Measurements from ENCODE around the gene TIMM8A.

Gene TIMM8A

DNA sequence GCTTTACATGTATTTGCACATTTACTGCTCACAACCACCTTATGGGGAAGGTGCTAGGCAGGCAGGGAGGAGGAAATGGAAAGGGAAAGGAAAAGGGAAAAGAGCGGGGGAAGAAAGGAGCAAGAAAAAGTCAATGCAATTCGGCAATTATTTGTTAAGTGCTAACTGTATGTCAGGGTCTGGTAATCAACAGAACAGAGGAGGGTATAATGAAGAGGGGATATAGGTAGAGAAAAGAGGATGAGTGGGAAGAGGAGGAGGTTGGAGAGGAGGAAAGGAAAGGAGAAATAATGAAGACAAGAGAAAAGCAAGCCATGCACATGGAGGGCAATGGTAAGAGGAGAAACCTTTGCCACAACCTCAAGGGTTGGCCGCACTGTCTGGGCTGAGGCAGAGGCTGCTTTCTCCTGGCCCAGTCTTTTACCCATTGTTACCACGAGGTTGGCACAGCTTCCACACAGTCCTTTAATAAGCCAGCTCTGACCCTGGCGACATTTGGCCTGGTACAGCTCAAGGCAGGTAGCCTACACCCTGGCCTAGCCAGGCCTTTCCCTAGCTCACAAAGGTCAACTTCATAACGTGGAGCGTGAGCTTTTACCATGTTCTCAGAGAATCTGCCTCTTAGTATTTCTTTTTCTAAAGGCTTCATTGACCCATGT lies 36.6 kb upstream of the TIMM8A start:
- H3K9ac ChIP-seq (ENCODE audit: low read depth, low read length) = no peak overlapping the region

DNA sequence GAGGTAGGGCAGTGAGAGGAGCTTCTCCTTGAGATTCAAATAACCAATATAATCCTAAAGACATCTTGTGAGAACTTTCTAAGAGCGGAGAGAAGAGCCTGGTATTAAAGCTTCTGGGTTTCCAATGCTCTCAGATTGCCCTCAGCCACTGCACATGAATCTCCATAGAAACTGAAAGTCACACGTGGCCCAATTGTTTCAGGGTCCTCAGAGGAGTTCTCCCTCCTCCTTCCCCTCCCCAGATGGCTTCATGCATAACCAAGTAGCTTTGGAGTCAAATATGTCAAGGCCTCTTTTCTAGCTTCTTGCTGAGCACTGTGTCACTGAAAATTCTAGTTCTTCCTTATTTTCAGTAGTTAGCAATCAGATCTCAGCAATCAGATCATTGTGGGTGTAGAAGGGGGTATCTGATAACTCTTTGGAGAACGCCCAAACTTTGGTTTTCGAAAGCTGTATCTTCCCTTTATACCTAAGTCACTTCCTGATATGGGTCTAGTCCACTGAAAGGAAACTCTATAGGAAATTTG lies 35.2 kb upstream of the TIMM8A start:
- Histone ChIP-seq H3K27me3 (ENCODE audit: control insufficient read depth, insufficient read depth, low read length) (no peaks in the 10 kb centered on the region), H3K4me1 (ENCODE audit: control insufficient read depth, insufficient read depth, low read length) (no peaks in the 10 kb centered on the region), H3K27ac (ENCODE audit: low read depth, low read length) (no peak overlapping the region), H3K9me3 (ENCODE audit: control insufficient read depth, insufficient read depth, low read length) (peaks cover 26% of the 10 kb centered on the region), H3K36me3 (ENCODE audit: control insufficient read depth, insufficient read depth, low read length) (no peaks in the 10 kb centered on the region), H3K9ac (ENCODE audit: low read depth, low read length) (no peak overlapping the region), H3K4me3 (ENCODE audit: low read depth, low read length) (no peak overlapping the region)

More for the DNA sequence above, 36.6 kb upstream of the TIMM8A start:
- no peak overlapping the region for H3K27ac ChIP-seq (ENCODE audit: low read depth, low read length)
- H3K36me3 ChIP-seq (ENCODE audit: control insufficient read depth, insufficient read depth, low read length) = no peaks in the 10 kb centered on the region
- H3K4me1 ChIP-seq (ENCODE audit: control insufficient read depth, insufficient read depth, low read length) = no peaks in the 10 kb centered on the region
- peaks cover 28% of the 10 kb centered on the region for H3K9me3 ChIP-seq (ENCODE audit: control insufficient read depth, insufficient read depth, low read length)
- H3K27me3 ChIP-seq (ENCODE audit: control insufficient read depth, insufficient read depth, low read length) = no peaks in the 10 kb centered on the region
- no peak overlapping the region for H3K4me3 ChIP-seq (ENCODE audit: low read depth, low read length)

- H3K27ac ChIP-seq (ENCODE audit: low read depth, low read length) = no peak overlapping the region
- no peaks in the 10 kb centered on the region for H3K36me3 ChIP-seq (ENCODE audit: control insufficient read depth, insufficient read depth, low read length)
- no peak overlapping the region for H3K4me3 ChIP-seq (ENCODE audit: low read depth, low read length)
- H3K9ac ChIP-seq (ENCODE audit: low read depth, low read length) = no peak overlapping the region
- H3K9me3 ChIP-seq (ENCODE audit: control insufficient read depth, insufficient read depth, low read length) = peaks cover 19% of the 10 kb centered on the region
- H3K4me1 ChIP-seq (ENCODE audit: control insufficient read depth, insufficient read depth, low read length) = no peaks in the 10 kb centered on the region
- H3K27me3 ChIP-seq (ENCODE audit: control insufficient read depth, insufficient read depth, low read length) = no peaks in the 10 kb centered on the region
These were observed 29.0 kb upstream of the TIMM8A start for GRCh38 chrX:101377547-101377946.

GRCh38 chrX:101370888-101371504 lies 22.5 kb upstream of the TIMM8A start:
- peaks cover 30% of the 10 kb centered on the region for H3K9me3 ChIP-seq (ENCODE audit: control insufficient read depth, insufficient read depth, low read length)
- H3K4me3 ChIP-seq (ENCODE audit: low read depth, low read length) = no peak overlapping the region
- H3K27ac ChIP-seq (ENCODE audit: low read depth, low read length) = no peak overlapping the region
- H3K4me1 ChIP-seq (ENCODE audit: control insufficient read depth, insufficient read depth, low read length) = no peaks in the 10 kb centered on the region
- H3K9ac ChIP-seq (ENCODE audit: low read depth, low read length) = no peak overlapping the region
- no peaks in the 10 kb centered on the region for H3K36me3 ChIP-seq (ENCODE audit: control insufficient read depth, insufficient read depth, low read length)
- no peaks in the 10 kb centered on the region for H3K27me3 ChIP-seq (ENCODE audit: control insufficient read depth, insufficient read depth, low read length)

- Histone ChIP-seq H3K36me3 (ENCODE audit: control insufficient read depth, insufficient read depth, low read length) (no peaks in the 10 kb centered on the region), H3K27ac (ENCODE audit: low read depth, low read length) (no peak overlapping the region), H3K9ac (ENCODE audit: low read depth, low read length) (no peak overlapping the region), H3K9me3 (ENCODE audit: control insufficient read depth, insufficient read depth, low read length) (peaks cover 30% of the 10 kb centered on the region), H3K4me1 (ENCODE audit: control insufficient read depth, insufficient read depth, low read length) (no peaks in the 10 kb centered on the region), H3K27me3 (ENCODE audit: control insufficient read depth, insufficient read depth, low read length) (no peaks in the 10 kb centered on the region), H3K4me3 (ENCODE audit: low read depth, low read length) (no peak overlapping the region)
These were observed 21.1 kb upstream of the TIMM8A start for GRCh38 chrX:101369687-101370086.

- peaks cover 30% of the 10 kb centered on the region for H3K9me3 ChIP-seq (ENCODE audit: control insufficient read depth, insufficient read depth, low read length)
- no peak overlapping the region for H3K9ac ChIP-seq (ENCODE audit: low read depth, low read length)
- no peak overlapping the region for H3K27ac ChIP-seq (ENCODE audit: low read depth, low read length)
- H3K27me3 ChIP-seq (ENCODE audit: control insufficient read depth, insufficient read depth, low read length) = no peaks in the 10 kb centered on the region
- no peaks in the 10 kb centered on the region for H3K4me1 ChIP-seq (ENCODE audit: control insufficient read depth, insufficient read depth, low read length)
- no peak overlapping the region for H3K4me3 ChIP-seq (ENCODE audit: low read depth, low read length)
- H3K36me3 ChIP-seq (ENCODE audit: control insufficient read depth, insufficient read depth, low read length) = no peaks in the 10 kb centered on the region
These were observed 20.3 kb upstream of the TIMM8A start for GRCh38 chrX:101368800-101369199.

- Histone ChIP-seq H3K27me3 (ENCODE audit: control insufficient read depth, insufficient read depth, low read length) (no peaks in the 10 kb centered on the region), H3K9me3 (ENCODE audit: control insufficient read depth, insufficient read depth, low read length) (peaks cover 21% of the 10 kb centered on the region), H3K4me1 (ENCODE audit: control insufficient read depth, insufficient read depth, low read length) (no peaks in the 10 kb centered on the region), H3K9ac (ENCODE audit: low read depth, low read length) (no peak overlapping the region), H3K36me3 (ENCODE audit: control insufficient read depth, insufficient read depth, low read length) (no peaks in the 10 kb centered on the region), H3K4me3 (ENCODE audit: low read depth, low read length) (no peak overlapping the region), H3K27ac (ENCODE audit: low read depth, low read length) (no peak overlapping the region)
These were observed 16.8 kb upstream of the TIMM8A start for GRCh38 chrX:101365301-101365795.

GRCh38 chrX:101362757-101363156 lies 14.2 kb upstream of the TIMM8A start:
- Histone ChIP-seq H3K4me1 (ENCODE audit: control insufficient read depth, insufficient read depth, low read length) (no peaks in the 10 kb centered on the region), H3K36me3 (ENCODE audit: control insufficient read depth, insufficient read depth, low read length) (no peaks in the 10 kb centered on the region), H3K27me3 (ENCODE audit: control insufficient read depth, insufficient read depth, low read length) (no peaks in the 10 kb centered on the region; the same call in 1 of the 2 replicates), H3K9ac (ENCODE audit: low read depth, low read length) (no peak overlapping the region), H3K27ac (ENCODE audit: low read depth, low read length) (no peak overlapping the region), H3K4me3 (ENCODE audit: low read depth, low read length) (no peak overlapping the region), H3K9me3 (ENCODE audit: control insufficient read depth, insufficient read depth, low read length) (peaks cover 13% of the 10 kb centered on the region; the same call in 1 of the 2 replicates)

DNA sequence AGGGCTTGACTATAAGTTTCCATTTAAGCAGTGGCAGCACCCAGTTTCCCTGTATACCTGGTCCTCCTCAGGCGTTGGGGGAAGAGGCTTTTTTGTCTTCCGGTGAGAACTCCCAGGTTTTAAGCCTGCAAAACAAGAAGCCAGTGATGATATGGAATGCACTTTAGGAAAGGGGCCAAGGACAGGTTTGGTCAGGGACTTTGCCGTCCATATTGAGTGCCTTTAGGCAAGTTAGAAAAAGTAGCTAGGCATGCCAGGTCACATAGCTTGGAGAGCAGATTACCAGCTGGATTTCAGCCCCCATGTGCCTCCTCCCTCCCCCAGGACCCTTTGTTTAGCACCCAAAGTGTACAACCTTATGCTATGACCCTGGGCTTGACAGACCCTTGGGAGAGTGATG lies 13.6 kb upstream of the TIMM8A start:
- Histone ChIP-seq H3K9me3 (ENCODE audit: control insufficient read depth, insufficient read depth, low read length) (peaks cover 14% of the 10 kb centered on the region; the same call in 1 of the 2 replicates), H3K4me3 (ENCODE audit: low read depth, low read length) (no peak overlapping the region), H3K27ac (ENCODE audit: low read depth, low read length) (no peak overlapping the region), H3K9ac (ENCODE audit: low read depth, low read length) (no peak overlapping the region), H3K36me3 (ENCODE audit: control insufficient read depth, insufficient read depth, low read length) (no peaks in the 10 kb centered on the region), H3K4me1 (ENCODE audit: control insufficient read depth, insufficient read depth, low read length) (no peaks in the 10 kb centered on the region), H3K27me3 (ENCODE audit: control insufficient read depth, insufficient read depth, low read length) (no peaks in the 10 kb centered on the region; the same call in 1 of the 2 replicates)

GRCh38 chrX:101360390-101360789 lies 11.8 kb upstream of the TIMM8A start:
- no peaks in the 10 kb centered on the region; the same call in 1 of the 2 replicates for H3K27me3 ChIP-seq (ENCODE audit: control insufficient read depth, insufficient read depth, low read length)
- H3K36me3 ChIP-seq (ENCODE audit: control insufficient read depth, insufficient read depth, low read length) = no peaks in the 10 kb centered on the region
- H3K4me1 ChIP-seq (ENCODE audit: control insufficient read depth, insufficient read depth, low read length) = no peaks in the 10 kb centered on the region
- H3K9ac ChIP-seq (ENCODE audit: low read depth, low read length) = no peak overlapping the region
- H3K4me3 ChIP-seq (ENCODE audit: low read depth, low read length) = no peak overlapping the region
- H3K9me3 ChIP-seq (ENCODE audit: control insufficient read depth, insufficient read depth, low read length) = peaks cover 18% of the 10 kb centered on the region; the same call in 1 of the 2 replicates
- H3K27ac ChIP-seq (ENCODE audit: low read depth, low read length) = no peak overlapping the region

DNA sequence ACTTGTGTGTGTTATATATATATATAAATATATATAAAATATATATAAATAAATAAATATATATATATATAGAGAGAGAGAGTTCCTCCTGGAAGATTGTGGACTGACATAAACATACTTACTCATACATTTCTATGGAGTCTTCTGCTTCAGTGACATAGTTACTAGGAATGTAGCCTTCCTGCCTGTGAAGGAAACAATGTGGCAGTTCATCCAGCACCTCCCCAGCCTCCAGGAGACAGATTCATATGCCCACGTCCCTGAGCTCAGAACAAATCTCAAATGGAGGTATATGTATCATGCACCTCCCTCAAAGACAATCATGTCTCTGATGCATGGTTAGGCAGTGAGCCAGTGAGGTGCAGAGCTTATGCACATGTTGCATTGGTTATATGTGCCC lies 11.4 kb upstream of the TIMM8A start:
- no peak overlapping the region for H3K9ac ChIP-seq (ENCODE audit: low read depth, low read length)
- H3K4me1 ChIP-seq (ENCODE audit: control insufficient read depth, insufficient read depth, low read length) = no peaks in the 10 kb centered on the region
- no peak overlapping the region for H3K4me3 ChIP-seq (ENCODE audit: low read depth, low read length)
- H3K9me3 ChIP-seq (ENCODE audit: control insufficient read depth, insufficient read depth, low read length) = peaks cover 18% of the 10 kb centered on the region; the same call in 1 of the 2 replicates
- H3K27ac ChIP-seq (ENCODE audit: low read depth, low read length) = no peak overlapping the region
- H3K27me3 ChIP-seq (ENCODE audit: control insufficient read depth, insufficient read depth, low read length) = no peaks in the 10 kb centered on the region; the same call in 1 of the 2 replicates
- no peaks in the 10 kb centered on the region for H3K36me3 ChIP-seq (ENCODE audit: control insufficient read depth, insufficient read depth, low read length)
